BJ (cell line): Measurements from ENCODE around the gene TRIM42. TPM values are rescaled to one million over a fixed set of nuclear protein-coding genes. Genes with fewer than 3 reads are reported as not detected.

Experiments
- CTCF ChIA-PET: fragments of 350-600 bp; formaldehyde crosslinking; extraction: SDS; loops from one replicate; lab custom pipeline; 2021; ENCODE audit warnings: antibody characterized with exemption, inconsistent platforms; lab: Yijun Ruan, JAX
- POLR2A ChIA-PET: fragments of 300-600 bp; sonication (Branson Sonifier 250); formaldehyde crosslinking; extraction: SDS; loops from one replicate; lab custom pipeline; 2021; ENCODE audit warnings: antibody characterized with exemption; lab: Charles Lee
- DNase-seq: peaks from one replicate; pipeline ENCODE4 v3.0.0-alpha.2; 2011; ENCODE audit warnings: low read depth
- H3K27me3 ChIP-seq: 2 replicates; pipeline ENCODE4 v1.6.0; 2011; ENCODE audit warnings: low read length; ENCODE audit not compliant: control insufficient read depth, insufficient read depth
- H3K36me3 ChIP-seq: 2 replicates; pipeline ENCODE4 v1.5.1; 2011; ENCODE audit warnings: low read length; ENCODE audit not compliant: control insufficient read depth, insufficient read depth
- H3K4me3 ChIP-seq: 2 replicates; pipeline ENCODE4 v1.5.1; 2011; ENCODE audit warnings: low read depth, mild to moderate bottlenecking, control low read depth, low read length
- polyA plus RNA-seq: library from polyadenylated mRNA; depleted of rRNA; stranded (reverse); fragments of >200 nt; gene quantifications from 2 replicates; pipeline ENCODE4 v1.2.3, GENCODE V29; 2011
- TF ChIP-seq, protein P1 (sequence below): IDR thresholded peaks from 2 replicates; pipeline ENCODE4 v1.5.1; 2011; ENCODE audit warnings: low read depth, mild to moderate bottlenecking, control low read depth, inconsistent platforms, low read length, moderate library complexity; ENCODE audit not compliant: insufficient read depth

TRIM42 gene
- polyA plus RNA-seq, 1 experiment, result not detected

DNA sequence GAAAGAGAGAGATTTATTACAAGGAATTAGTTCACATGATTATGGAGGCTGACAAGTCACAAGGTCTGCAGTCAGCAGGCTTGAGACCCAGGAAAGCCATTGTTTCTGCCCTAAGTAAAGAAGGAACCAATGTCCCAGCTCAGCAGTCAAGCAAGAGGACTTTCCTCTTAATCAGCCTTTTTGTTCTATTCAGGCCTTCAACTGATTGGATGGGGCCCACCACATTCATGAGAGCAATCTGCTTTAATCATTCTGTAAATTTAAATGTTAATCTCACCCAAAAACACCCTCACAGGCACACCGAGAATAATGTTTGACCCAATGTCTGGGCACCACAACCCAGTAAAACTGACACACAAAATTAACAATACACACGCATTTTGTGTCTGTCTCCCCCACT, 64.3 kb downstream of the TRIM42 start:
- TF ChIP-seq, protein P1, sequence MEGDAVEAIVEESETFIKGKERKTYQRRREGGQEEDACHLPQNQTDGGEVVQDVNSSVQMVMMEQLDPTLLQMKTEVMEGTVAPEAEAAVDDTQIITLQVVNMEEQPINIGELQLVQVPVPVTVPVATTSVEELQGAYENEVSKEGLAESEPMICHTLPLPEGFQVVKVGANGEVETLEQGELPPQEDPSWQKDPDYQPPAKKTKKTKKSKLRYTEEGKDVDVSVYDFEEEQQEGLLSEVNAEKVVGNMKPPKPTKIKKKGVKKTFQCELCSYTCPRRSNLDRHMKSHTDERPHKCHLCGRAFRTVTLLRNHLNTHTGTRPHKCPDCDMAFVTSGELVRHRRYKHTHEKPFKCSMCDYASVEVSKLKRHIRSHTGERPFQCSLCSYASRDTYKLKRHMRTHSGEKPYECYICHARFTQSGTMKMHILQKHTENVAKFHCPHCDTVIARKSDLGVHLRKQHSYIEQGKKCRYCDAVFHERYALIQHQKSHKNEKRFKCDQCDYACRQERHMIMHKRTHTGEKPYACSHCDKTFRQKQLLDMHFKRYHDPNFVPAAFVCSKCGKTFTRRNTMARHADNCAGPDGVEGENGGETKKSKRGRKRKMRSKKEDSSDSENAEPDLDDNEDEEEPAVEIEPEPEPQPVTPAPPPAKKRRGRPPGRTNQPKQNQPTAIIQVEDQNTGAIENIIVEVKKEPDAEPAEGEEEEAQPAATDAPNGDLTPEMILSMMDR, result no peak
- no peaks in the 10 kb centered on the region for H3K27me3 ChIP-seq
- no peaks in the 10 kb centered on the region for H3K36me3 ChIP-seq
- DNase-seq, result no peak
- POLR2A ChIA-PET, result no interaction called here
- CTCF ChIA-PET, result no interaction called here
- H3K4me3 ChIP-seq, result no peak overlapping the region

DNA sequence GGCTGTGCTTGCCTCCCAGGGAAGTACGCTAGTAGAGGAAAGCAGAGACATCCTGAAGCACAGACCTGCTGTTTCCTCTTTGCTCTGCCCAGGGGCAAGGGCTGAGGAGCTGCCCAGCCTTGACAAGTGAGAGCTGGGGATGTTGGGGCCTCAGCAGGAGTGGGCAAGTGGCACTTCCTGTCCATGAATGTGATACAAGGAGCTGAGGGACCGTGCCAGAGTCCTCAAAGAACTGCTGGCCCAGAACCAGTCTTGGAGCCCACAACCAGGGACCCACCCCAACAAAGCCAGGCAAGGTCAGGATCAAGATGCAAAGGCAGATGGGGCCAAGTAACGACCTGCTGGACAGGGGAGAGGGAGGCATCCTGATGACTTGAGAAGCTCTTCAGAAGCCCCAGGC, 70.3 kb downstream of the TRIM42 start:
- no peak for DNase-seq
- Histone ChIP-seq H3K4me3 (no peak overlapping the region), H3K36me3 (no peaks in the 10 kb centered on the region), H3K27me3 (no peaks in the 10 kb centered on the region)
- CTCF ChIA-PET, result no interaction called here
- TF ChIP-seq, protein P1, result no peak
- POLR2A ChIA-PET, result no interaction called here

GRCh38 chr3:140748903-140749302, 71.0 kb downstream of the TRIM42 start:
- no peak overlapping the region for H3K4me3 ChIP-seq
- no peak for DNase-seq
- no peaks in the 10 kb centered on the region for H3K27me3 ChIP-seq
- ChIA-PET POLR2A (no interaction called here), CTCF (no interaction called here)
- no peaks in the 10 kb centered on the region for H3K36me3 ChIP-seq
- TF ChIP-seq, protein P1, result no peak
